ENCODE results near the gene PHF2. TPM values are rescaled to one million over a fixed set of nuclear protein-coding genes. Genes with fewer than 3 reads are reported as not detected.

PHF2 gene
- total RNA-seq, 1 donor from 2014 or later = 18.8 TPM

- H3K9ac ChIP-seq (ENCODE audit: low read depth in 1 of 3, low read length in 3 of 3) = no peak overlapping the region
- H3K9me3 ChIP-seq (ENCODE audit: control insufficient read depth in 3 of 3, low read length in 3 of 3) = peaks cover 0 to 5% (median 4%) of the 10 kb centered on the region in 3 donors
- no peak overlapping the region for H3K4me3 ChIP-seq (ENCODE audit: low read length in 3 of 3)
- H3K27ac ChIP-seq (ENCODE audit: low read depth, low read length) = no peak overlapping the region
- H3K27me3 ChIP-seq (ENCODE audit: control insufficient read depth in 3 of 3, insufficient read depth in 3 of 3, low read length in 3 of 3) = peaks cover 0 to 3% (median 0%) of the 10 kb centered on the region in 3 donors
- peaks cover 5 to 11% (median 6%) of the 10 kb centered on the region in 3 donors for H3K4me1 ChIP-seq (ENCODE audit: control insufficient read depth in 3 of 3, insufficient read depth in 3 of 3, low read length in 3 of 3)
- H3K36me3 ChIP-seq (ENCODE audit: control insufficient read depth in 3 of 3, insufficient read depth in 3 of 3, low read length in 3 of 3) = peaks cover 0 to 2% (median 0%) of the 10 kb centered on the region in 3 donors
Measured at GRCh38 chr9:93709600-93710369, 133.4 kb downstream of the PHF2 start.

DNA sequence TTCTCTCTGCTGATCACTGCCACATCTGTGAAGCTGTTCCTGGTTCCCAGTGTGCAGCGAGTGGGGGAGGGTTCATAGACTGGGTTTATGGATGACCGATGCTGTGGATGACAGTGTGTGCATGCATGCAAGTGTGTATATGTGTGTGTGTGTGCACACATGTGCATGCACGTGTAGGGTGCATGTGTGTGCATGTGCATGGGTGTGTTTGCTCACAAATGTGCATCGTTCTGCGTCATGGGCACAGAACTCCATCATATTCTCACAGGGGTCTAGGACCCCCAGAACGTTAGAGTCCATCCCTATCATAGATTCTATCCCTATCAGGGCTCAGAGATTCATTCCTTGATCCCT, 134.0 kb downstream of the PHF2 start:
- H3K36me3 ChIP-seq (ENCODE audit: control insufficient read depth in 3 of 3, insufficient read depth in 3 of 3, low read length in 3 of 3) = peaks cover 0 to 2% (median 0%) of the 10 kb centered on the region in 3 donors
- H3K9ac ChIP-seq (ENCODE audit: low read depth in 1 of 3, low read length in 3 of 3) = no peak overlapping the region
- no peak overlapping the region for H3K4me3 ChIP-seq (ENCODE audit: low read length in 3 of 3)

DNA sequence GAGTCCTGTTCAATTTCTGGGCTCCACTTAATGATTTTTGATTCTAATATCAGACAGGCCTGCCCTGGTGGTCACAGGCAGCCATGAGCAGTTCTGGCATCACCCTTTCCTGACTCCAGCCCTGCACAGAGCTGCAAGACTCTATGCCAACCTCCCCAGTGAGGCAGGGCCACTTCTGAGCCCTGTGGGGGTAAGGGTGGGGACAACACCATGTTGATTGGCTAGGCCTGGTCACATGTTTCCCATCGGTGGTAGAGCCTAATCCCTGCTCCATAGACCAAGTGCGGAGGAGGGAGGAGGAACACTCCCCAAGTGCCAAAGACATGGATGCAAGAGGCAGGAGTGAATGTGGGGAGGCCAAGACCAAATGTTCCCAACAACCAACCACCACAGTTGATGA, 134.6 kb downstream of the PHF2 start:
- H3K27me3 ChIP-seq (ENCODE audit: control insufficient read depth in 3 of 3, insufficient read depth in 3 of 3, low read length in 3 of 3) = peaks cover 0 to 3% (median 0%) of the 10 kb centered on the region in 3 donors
- no peak overlapping the region for H3K4me3 ChIP-seq (ENCODE audit: low read length in 3 of 3)
- peaks cover 0 to 2% (median 0%) of the 10 kb centered on the region in 3 donors for H3K36me3 ChIP-seq (ENCODE audit: control insufficient read depth in 3 of 3, insufficient read depth in 3 of 3, low read length in 3 of 3)
- H3K9me3 ChIP-seq (ENCODE audit: control insufficient read depth in 3 of 3, low read length in 3 of 3) = peaks cover 0 to 5% (median 4%) of the 10 kb centered on the region in 3 donors
- peaks cover 5 to 11% (median 6%) of the 10 kb centered on the region in 3 donors for H3K4me1 ChIP-seq (ENCODE audit: control insufficient read depth in 3 of 3, insufficient read depth in 3 of 3, low read length in 3 of 3)
- no peak overlapping the region for H3K9ac ChIP-seq (ENCODE audit: low read depth in 1 of 3, low read length in 3 of 3)
- H3K27ac ChIP-seq (ENCODE audit: low read depth, low read length) = no peak overlapping the region

More for the DNA sequence above, 134.0 kb downstream of the PHF2 start:
- Histone ChIP-seq H3K4me1 (ENCODE audit: control insufficient read depth in 3 of 3, insufficient read depth in 3 of 3, low read length in 3 of 3) (peaks cover 5 to 11% (median 6%) of the 10 kb centered on the region in 3 donors), H3K27ac (ENCODE audit: low read depth, low read length) (no peak overlapping the region), H3K27me3 (ENCODE audit: control insufficient read depth in 3 of 3, insufficient read depth in 3 of 3, low read length in 3 of 3) (peaks cover 0 to 3% (median 0%) of the 10 kb centered on the region in 3 donors), H3K9me3 (ENCODE audit: control insufficient read depth in 3 of 3, low read length in 3 of 3) (peaks cover 0 to 5% (median 4%) of the 10 kb centered on the region in 3 donors)

- Histone ChIP-seq H3K9me3 (ENCODE audit: control insufficient read depth in 3 of 3, low read length in 3 of 3) (no peaks in the 10 kb centered on the region), H3K27me3 (ENCODE audit: control insufficient read depth in 3 of 3, insufficient read depth in 3 of 3, low read length in 3 of 3) (peaks cover 0 to 3% (median 0%) of the 10 kb centered on the region in 3 donors), H3K9ac (ENCODE audit: low read depth in 1 of 3, low read length in 3 of 3) (no peak overlapping the region), H3K36me3 (ENCODE audit: control insufficient read depth in 3 of 3, insufficient read depth in 3 of 3, low read length in 3 of 3) (peaks cover 0 to 2% (median 0%) of the 10 kb centered on the region in 3 donors), H3K4me3 (ENCODE audit: low read length in 3 of 3) (no peak overlapping the region), H3K27ac (ENCODE audit: low read depth, low read length) (no peak overlapping the region), H3K4me1 (ENCODE audit: control insufficient read depth in 3 of 3, insufficient read depth in 3 of 3, low read length in 3 of 3) (peaks cover 5 to 11% (median 6%) of the 10 kb centered on the region in 3 donors)
Measured at GRCh38 chr9:93712896-93713295, 136.5 kb downstream of the PHF2 start.

DNA sequence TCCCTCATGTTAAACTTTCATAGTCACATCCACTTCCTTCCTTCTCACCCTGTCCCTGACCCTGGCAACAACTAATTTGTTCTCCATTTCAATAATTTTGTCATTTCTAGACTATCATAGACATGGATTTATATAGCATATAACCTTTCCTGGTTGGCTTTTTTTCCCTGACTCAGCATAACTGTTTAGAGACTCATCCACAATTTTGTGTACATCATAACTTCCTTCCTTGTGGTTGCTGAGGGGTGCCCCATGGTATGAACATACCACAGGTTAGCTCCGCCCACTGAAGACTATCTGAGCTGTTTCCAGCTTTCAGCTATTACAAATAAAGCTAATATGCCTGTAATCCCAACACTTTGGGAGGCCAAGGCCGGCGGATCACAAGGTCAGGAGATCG, 137.3 kb downstream of the PHF2 start:
- Histone ChIP-seq H3K27ac (ENCODE audit: low read depth, low read length) (no peak overlapping the region), H3K9me3 (ENCODE audit: control insufficient read depth in 3 of 3, low read length in 3 of 3) (no peaks in the 10 kb centered on the region), H3K36me3 (ENCODE audit: control insufficient read depth in 3 of 3, insufficient read depth in 3 of 3, low read length in 3 of 3) (peaks cover 0 to 2% (median 0%) of the 10 kb centered on the region in 3 donors), H3K9ac (ENCODE audit: low read depth in 1 of 3, low read length in 3 of 3) (no peak overlapping the region), H3K4me3 (ENCODE audit: low read length in 3 of 3) (no peak overlapping the region), H3K27me3 (ENCODE audit: control insufficient read depth in 3 of 3, insufficient read depth in 3 of 3, low read length in 3 of 3) (peaks cover 0 to 3% (median 0%) of the 10 kb centered on the region in 3 donors), H3K4me1 (ENCODE audit: control insufficient read depth in 3 of 3, insufficient read depth in 3 of 3, low read length in 3 of 3) (peaks cover 3 to 4% (median 4%) of the 10 kb centered on the region in 3 donors)

DNA sequence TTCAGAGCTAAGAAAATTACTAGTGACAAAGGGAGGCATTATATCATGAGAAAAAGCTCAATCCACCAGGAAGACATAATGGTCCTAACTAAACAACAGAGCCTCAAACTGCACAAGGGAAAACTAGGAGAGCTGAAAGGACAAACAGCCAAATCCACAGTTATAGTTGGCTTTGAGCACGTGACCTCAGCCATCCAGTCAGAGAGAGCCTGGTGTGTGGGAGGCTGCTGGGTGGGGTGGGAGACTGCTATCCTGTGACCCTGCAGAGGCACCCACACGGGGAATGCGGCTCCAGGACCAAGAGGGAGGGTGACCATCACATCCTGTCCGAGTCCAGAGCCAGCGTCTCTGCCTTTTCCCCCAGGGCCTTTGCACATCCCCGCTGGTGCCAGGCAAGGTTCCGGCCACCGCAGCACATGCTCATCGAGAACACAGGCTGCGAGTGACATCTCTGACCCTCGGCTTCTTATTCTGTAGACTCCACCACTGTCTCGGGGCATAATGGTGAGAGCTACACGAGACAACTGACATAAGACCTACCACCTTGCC, 145.1 kb downstream of the PHF2 start:
- H3K27me3 ChIP-seq (ENCODE audit: control insufficient read depth in 3 of 3, insufficient read depth in 3 of 3, low read length in 3 of 3) = peaks cover 2 to 7% (median 3%) of the 10 kb centered on the region in 3 donors
- no peak overlapping the region for H3K4me3 ChIP-seq (ENCODE audit: low read length in 3 of 3)
- H3K9me3 ChIP-seq (ENCODE audit: control insufficient read depth in 3 of 3, low read length in 3 of 3) = peaks cover 0 to 13% (median 4%) of the 10 kb centered on the region in 3 donors
- no peak overlapping the region for H3K9ac ChIP-seq (ENCODE audit: low read depth in 1 of 3, low read length in 3 of 3)
- H3K36me3 ChIP-seq (ENCODE audit: control insufficient read depth in 3 of 3, insufficient read depth in 3 of 3, low read length in 3 of 3) = no peaks in the 10 kb centered on the region
- no peak overlapping the region for H3K27ac ChIP-seq (ENCODE audit: low read depth, low read length)
- H3K4me1 ChIP-seq (ENCODE audit: control insufficient read depth in 3 of 3, insufficient read depth in 3 of 3, low read length in 3 of 3) = no peaks in the 10 kb centered on the region

DNA sequence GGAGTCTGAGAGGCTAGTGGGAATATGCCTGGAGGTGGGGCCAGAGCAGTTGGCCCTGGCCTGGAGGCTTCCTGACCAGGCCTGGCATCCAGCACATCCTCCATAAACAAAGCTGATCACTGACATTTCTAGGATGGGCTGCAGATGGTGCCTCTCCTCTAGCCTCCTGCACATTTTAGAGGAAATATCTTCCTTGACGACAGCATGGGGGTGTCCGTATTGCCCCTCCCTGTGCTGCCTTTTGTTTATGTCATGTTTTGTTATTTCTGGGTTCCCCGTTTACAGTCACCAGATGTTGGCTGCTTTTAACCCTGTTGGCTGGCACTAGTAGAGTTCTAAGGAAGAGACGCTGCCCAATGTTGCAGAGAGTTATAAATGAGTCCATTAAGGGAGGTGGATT, 148.5 kb downstream of the PHF2 start:
- Histone ChIP-seq H3K9ac (ENCODE audit: low read depth in 1 of 3, low read length in 3 of 3) (no peak overlapping the region), H3K27ac (ENCODE audit: low read depth, low read length) (no peak overlapping the region), H3K27me3 (ENCODE audit: control insufficient read depth in 3 of 3, insufficient read depth in 3 of 3, low read length in 3 of 3) (peaks cover 10 to 27% (median 18%) of the 10 kb centered on the region in 3 donors), H3K4me3 (ENCODE audit: low read length in 3 of 3) (no peak overlapping the region), H3K36me3 (ENCODE audit: control insufficient read depth in 3 of 3, insufficient read depth in 3 of 3, low read length in 3 of 3) (no peaks in the 10 kb centered on the region), H3K9me3 (ENCODE audit: control insufficient read depth in 3 of 3, low read length in 3 of 3) (peaks cover 0 to 13% (median 4%) of the 10 kb centered on the region in 3 donors), H3K4me1 (ENCODE audit: control insufficient read depth in 3 of 3, insufficient read depth in 3 of 3, low read length in 3 of 3) (no peaks in the 10 kb centered on the region)

DNA sequence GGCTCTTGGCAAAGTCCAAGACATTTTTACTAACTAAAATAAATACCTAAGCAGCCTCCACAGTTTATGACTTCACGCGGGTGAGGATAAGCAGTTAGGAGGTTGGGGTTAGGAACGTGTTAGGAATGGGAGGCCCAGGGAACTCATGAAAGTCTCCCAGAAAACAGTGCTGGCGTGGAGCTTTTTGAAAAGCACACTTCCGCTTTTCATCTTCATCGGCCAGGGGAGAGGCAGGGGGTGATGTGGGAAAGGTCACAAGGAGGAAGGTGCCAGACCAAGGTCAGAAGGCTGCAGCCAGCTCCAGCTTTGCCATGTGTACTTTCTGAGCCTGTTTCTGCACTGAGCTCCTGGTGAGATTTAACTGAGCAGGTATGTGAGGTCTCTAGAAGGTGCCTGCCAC, 149.0 kb downstream of the PHF2 start:
- Histone ChIP-seq H3K36me3 (ENCODE audit: control insufficient read depth in 3 of 3, insufficient read depth in 3 of 3, low read length in 3 of 3) (no peaks in the 10 kb centered on the region), H3K9me3 (ENCODE audit: control insufficient read depth in 3 of 3, low read length in 3 of 3) (peaks cover 0 to 13% (median 4%) of the 10 kb centered on the region in 3 donors), H3K27me3 (ENCODE audit: control insufficient read depth in 3 of 3, insufficient read depth in 3 of 3, low read length in 3 of 3) (peaks cover 10 to 27% (median 18%) of the 10 kb centered on the region in 3 donors), H3K27ac (ENCODE audit: low read depth, low read length) (no peak overlapping the region), H3K9ac (ENCODE audit: low read depth in 1 of 3, low read length in 3 of 3) (no peak overlapping the region), H3K4me1 (ENCODE audit: control insufficient read depth in 3 of 3, insufficient read depth in 3 of 3, low read length in 3 of 3) (no peaks in the 10 kb centered on the region), H3K4me3 (ENCODE audit: low read length in 3 of 3) (no peak overlapping the region)

DNA sequence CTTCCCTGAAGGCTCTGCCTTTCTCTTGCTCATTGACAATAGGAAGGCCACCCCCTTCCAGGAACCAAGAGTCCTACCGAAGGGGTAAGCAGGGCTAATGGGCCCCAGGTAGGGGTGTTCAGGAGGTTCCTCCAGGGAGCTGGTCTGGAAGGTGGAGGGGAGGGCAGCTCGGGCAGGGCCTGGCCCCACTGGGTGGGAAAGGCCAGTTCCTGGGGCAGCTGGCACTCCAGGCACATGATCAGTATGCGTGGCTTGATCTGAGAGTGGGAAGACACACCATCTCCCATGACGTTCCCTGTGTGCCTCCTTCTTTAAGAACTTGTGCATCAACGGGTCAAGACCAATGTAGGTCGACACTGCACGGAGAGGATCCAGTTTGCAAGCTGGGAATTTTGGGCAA, 149.8 kb downstream of the PHF2 start:
- no peaks in the 10 kb centered on the region for H3K36me3 ChIP-seq (ENCODE audit: control insufficient read depth in 3 of 3, insufficient read depth in 3 of 3, low read length in 3 of 3)
- H3K9me3 ChIP-seq (ENCODE audit: control insufficient read depth in 3 of 3, low read length in 3 of 3) = peaks cover 0 to 13% (median 6%) of the 10 kb centered on the region in 3 donors
- H3K27me3 ChIP-seq (ENCODE audit: control insufficient read depth in 3 of 3, insufficient read depth in 3 of 3, low read length in 3 of 3) = peaks cover 10 to 27% (median 18%) of the 10 kb centered on the region in 3 donors
- no peak overlapping the region for H3K9ac ChIP-seq (ENCODE audit: low read depth in 1 of 3, low read length in 3 of 3)
- H3K27ac ChIP-seq (ENCODE audit: low read depth, low read length) = no peak overlapping the region
- no peaks in the 10 kb centered on the region for H3K4me1 ChIP-seq (ENCODE audit: control insufficient read depth in 3 of 3, insufficient read depth in 3 of 3, low read length in 3 of 3)
- H3K4me3 ChIP-seq (ENCODE audit: low read length in 3 of 3) = no peak overlapping the region
